Transverse colon (tissue), 3 donors: ENCODE results near the gene FHAD1.

ENCODE experiments used
- EP300 ChIP-seq: sonication (generic); formaldehyde crosslinking; IDR thresholded peaks from one replicate; pipeline ENCODE4 v1.6.1; 2017; ENCODE audit warnings: antibody characterized with exemption, low read depth
- POLR2A ChIP-seq: fragments of 450-650 bp; IDR thresholded peaks from one replicate; pipeline ENCODE4 v1.6.1; 2016; ENCODE audit warnings: antibody characterized with exemption, mild to moderate bottlenecking, moderate library complexity
- TF ChIP-seq, protein P1 (sequence below), 5 experiments: fragments of 200-600 bp in 3 of 5; fragments of 450-650 bp in 2 of 5; sonication (generic) in 3 of 5; IDR thresholded peaks; 1 replicate in 2 of 5; 2 replicates in 3 of 5; pipeline ENCODE4 v1.5.1; 2016 to 2017; ENCODE audit warnings: antibody characterized with exemption in 5 of 5, inconsistent platforms in 3 of 5, mild to moderate bottlenecking in 2 of 5, moderate library complexity in 1 of 5

DNA sequence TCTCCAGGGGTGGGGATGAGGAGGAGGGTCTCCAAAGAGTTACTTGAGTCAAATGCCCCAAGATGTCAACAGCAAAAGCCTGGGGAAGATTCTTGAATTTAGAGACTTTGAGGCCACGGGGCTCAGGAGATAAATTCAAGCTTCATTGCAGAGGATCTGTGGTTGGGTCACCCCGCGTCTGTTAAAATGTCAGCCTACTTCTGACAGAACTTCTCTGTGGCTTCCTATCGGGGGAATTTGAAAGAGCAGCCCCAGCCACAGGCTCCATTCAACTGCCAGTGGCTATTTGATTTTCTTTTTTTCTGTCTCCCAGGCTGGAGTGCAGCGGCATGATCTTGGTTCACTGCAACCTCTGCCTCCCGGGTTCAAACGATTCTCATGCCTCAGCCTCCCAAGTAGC is 100.2 kb downstream of the FHAD1 start:
- TF ChIP-seq, protein P1, sequence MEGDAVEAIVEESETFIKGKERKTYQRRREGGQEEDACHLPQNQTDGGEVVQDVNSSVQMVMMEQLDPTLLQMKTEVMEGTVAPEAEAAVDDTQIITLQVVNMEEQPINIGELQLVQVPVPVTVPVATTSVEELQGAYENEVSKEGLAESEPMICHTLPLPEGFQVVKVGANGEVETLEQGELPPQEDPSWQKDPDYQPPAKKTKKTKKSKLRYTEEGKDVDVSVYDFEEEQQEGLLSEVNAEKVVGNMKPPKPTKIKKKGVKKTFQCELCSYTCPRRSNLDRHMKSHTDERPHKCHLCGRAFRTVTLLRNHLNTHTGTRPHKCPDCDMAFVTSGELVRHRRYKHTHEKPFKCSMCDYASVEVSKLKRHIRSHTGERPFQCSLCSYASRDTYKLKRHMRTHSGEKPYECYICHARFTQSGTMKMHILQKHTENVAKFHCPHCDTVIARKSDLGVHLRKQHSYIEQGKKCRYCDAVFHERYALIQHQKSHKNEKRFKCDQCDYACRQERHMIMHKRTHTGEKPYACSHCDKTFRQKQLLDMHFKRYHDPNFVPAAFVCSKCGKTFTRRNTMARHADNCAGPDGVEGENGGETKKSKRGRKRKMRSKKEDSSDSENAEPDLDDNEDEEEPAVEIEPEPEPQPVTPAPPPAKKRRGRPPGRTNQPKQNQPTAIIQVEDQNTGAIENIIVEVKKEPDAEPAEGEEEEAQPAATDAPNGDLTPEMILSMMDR (IDR thresholded peaks at IDR 0.05) = no peak
- TF ChIP-seq POLR2A (no peak), EP300 (no peak)
